ENCODE data around the gene PHF3. TPM values are rescaled to one million over a fixed set of nuclear protein-coding genes. Genes with fewer than 3 reads are reported as not detected.

PHF3 gene
- total RNA-seq, 1 experiment from 2014 or later, result 48.3 TPM

DNA sequence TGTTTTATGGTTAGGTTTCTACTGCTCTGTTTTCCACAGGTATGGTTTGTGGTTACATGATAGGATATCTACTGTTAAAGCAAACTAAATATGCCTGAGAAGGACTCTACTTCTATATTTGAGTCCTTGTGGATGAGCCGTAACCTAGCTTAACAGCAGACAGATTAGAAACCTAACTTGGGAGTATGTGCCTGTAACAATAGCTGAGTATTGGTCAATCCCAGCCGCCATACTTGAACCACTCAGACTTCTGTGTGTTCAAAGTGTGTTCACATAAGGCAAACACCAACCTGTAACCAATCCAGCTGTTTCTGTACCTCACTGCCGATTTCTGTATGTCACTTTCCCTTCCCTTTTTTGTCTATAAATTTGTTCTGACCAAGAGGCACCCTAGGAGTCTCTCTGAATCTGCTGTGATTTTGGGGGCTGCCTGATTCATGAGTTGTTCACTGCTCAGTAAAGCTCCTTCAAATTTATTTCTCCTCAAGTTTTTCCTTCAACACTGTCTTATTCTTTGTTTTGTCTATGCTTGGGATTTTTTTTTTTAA is 37.1 kb downstream of the PHF3 start:
- no peak for DNase-seq
- H3K36me3 ChIP-seq (ENCODE audit: control insufficient read depth, insufficient read depth, low read length), result no peaks in the 10 kb centered on the region
- Mint-ChIP-seq H3K9me3 (ENCODE audit: unreplicated experiment) (no peaks in the 10 kb centered on the region), H3K4me1 (ENCODE audit: low read depth, unreplicated experiment) (peaks cover 7% of the 10 kb centered on the region), H3K27ac (ENCODE audit: unreplicated experiment) (no peak overlapping the region), H3K36me3 (ENCODE audit: insufficient read depth, unreplicated experiment) (no peaks in the 10 kb centered on the region), H3K27me3 (ENCODE audit: insufficient read depth, unreplicated experiment) (no peaks in the 10 kb centered on the region), H3K4me3 (ENCODE audit: unreplicated experiment) (no peak overlapping the region)
- no peak overlapping the region for H3K4me3 ChIP-seq (ENCODE audit: low read depth, low read length)
- H3K9me3 ChIP-seq, result no peaks in the 10 kb centered on the region
- ChIA-PET CTCF (no interaction called here), POLR2A (no interaction called here)
- no TSS peak for BruUV-seq (replicated peaks)
- H3K27me3 ChIP-seq (replicated peaks; ENCODE audit: control insufficient read depth, insufficient read depth, low read length), result no peaks in the 10 kb centered on the region
- TF ChIP-seq, protein P1, sequence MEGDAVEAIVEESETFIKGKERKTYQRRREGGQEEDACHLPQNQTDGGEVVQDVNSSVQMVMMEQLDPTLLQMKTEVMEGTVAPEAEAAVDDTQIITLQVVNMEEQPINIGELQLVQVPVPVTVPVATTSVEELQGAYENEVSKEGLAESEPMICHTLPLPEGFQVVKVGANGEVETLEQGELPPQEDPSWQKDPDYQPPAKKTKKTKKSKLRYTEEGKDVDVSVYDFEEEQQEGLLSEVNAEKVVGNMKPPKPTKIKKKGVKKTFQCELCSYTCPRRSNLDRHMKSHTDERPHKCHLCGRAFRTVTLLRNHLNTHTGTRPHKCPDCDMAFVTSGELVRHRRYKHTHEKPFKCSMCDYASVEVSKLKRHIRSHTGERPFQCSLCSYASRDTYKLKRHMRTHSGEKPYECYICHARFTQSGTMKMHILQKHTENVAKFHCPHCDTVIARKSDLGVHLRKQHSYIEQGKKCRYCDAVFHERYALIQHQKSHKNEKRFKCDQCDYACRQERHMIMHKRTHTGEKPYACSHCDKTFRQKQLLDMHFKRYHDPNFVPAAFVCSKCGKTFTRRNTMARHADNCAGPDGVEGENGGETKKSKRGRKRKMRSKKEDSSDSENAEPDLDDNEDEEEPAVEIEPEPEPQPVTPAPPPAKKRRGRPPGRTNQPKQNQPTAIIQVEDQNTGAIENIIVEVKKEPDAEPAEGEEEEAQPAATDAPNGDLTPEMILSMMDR (IDR thresholded peaks at IDR 0.05; ENCODE audit: insufficient read depth in 1 of 2, low read depth in 1 of 2, low read length in 1 of 2, severe bottlenecking in 1 of 2, unreplicated experiment in 1 of 2), result no peak
- peaks cover 24% of the 10 kb centered on the region for H3K4me1 ChIP-seq
- intact Hi-C loops (cut with micrococcal nuclease; ENCODE audit: unreplicated experiment), result no loop called here

DNA sequence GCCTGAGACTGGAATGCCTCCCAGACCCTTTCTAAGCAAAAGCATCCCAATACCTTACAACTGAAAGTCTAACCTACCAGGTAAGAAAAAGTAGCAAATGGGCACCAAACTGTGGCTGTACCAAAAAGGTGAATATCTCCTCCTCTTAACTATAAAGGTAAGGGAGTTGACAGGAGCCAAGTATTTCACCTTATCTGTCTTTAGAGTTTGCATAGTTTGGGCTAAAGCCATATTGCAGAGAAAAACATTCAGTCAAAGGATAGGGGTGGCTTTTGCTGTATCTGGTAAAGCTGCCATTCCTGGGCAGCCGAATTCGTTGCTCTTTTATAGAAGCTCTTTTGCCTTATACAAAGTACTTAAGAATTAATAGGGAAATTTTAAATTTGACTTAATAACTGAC is 38.1 kb downstream of the PHF3 start:
- no peaks in the 10 kb centered on the region for H3K36me3 ChIP-seq (ENCODE audit: control insufficient read depth, insufficient read depth, low read length)
- TF ChIP-seq, protein P1 (IDR thresholded peaks at IDR 0.05; ENCODE audit: insufficient read depth in 1 of 2, low read depth in 1 of 2, low read length in 1 of 2, severe bottlenecking in 1 of 2, unreplicated experiment in 1 of 2), result no peak
- Mint-ChIP-seq H3K9me3 (ENCODE audit: unreplicated experiment) (no peaks in the 10 kb centered on the region), H3K27me3 (ENCODE audit: insufficient read depth, unreplicated experiment) (no peaks in the 10 kb centered on the region), H3K27ac (ENCODE audit: unreplicated experiment) (no peak overlapping the region), H3K4me3 (ENCODE audit: unreplicated experiment) (no peak overlapping the region), H3K36me3 (ENCODE audit: insufficient read depth, unreplicated experiment) (no peaks in the 10 kb centered on the region), H3K4me1 (ENCODE audit: low read depth, unreplicated experiment) (peaks cover 7% of the 10 kb centered on the region)
- H3K27me3 ChIP-seq (replicated peaks; ENCODE audit: control insufficient read depth, insufficient read depth, low read length), result no peaks in the 10 kb centered on the region
- DNase-seq, result no peak
- POLR2A ChIA-PET, result no interaction called here
- H3K9me3 ChIP-seq, result no peaks in the 10 kb centered on the region
- H3K4me3 ChIP-seq (ENCODE audit: low read depth, low read length), result no peak overlapping the region
- intact Hi-C loops (cut with micrococcal nuclease; ENCODE audit: unreplicated experiment), result no loop called here
- H3K4me1 ChIP-seq, result peaks cover 24% of the 10 kb centered on the region
- BruUV-seq (replicated peaks), result no TSS peak
- CTCF ChIA-PET, result no interaction called here

DNA sequence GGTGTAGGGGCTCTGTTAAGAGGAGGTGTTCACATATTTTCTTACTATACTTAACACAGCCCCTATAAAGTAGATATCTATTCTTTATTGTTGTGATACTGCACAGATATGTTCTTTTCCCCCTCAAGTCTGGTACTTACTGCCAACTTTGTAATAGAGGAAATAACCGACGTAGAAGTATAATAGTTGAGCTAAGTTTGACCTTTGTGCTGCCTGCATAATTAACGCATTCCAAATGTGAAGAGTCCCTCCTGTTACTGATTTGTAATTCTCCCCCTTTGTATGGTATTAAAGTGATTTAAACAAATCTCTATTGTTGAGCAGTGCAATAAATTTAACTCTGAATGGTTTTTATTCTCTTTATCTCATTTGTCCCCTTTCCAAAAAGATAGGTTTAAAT is 39.0 kb downstream of the PHF3 start:
- no peaks in the 10 kb centered on the region for H3K36me3 ChIP-seq (ENCODE audit: control insufficient read depth, insufficient read depth, low read length)
- H3K27ac Mint-ChIP-seq (ENCODE audit: unreplicated experiment), result no peak overlapping the region
- H3K4me3 ChIP-seq (ENCODE audit: low read depth, low read length), result no peak overlapping the region
- H3K9me3 ChIP-seq, result no peaks in the 10 kb centered on the region
- DNase-seq, result no peak
- ChIA-PET POLR2A (no interaction called here), CTCF (no interaction called here)
- peaks cover 7% of the 10 kb centered on the region for H3K4me1 Mint-ChIP-seq (ENCODE audit: low read depth, unreplicated experiment)
- TF ChIP-seq, protein P1 (IDR thresholded peaks at IDR 0.05; ENCODE audit: insufficient read depth in 1 of 2, low read depth in 1 of 2, low read length in 1 of 2, severe bottlenecking in 1 of 2, unreplicated experiment in 1 of 2), result no peak
- H3K9me3 Mint-ChIP-seq (ENCODE audit: unreplicated experiment), result no peaks in the 10 kb centered on the region
- no peaks in the 10 kb centered on the region for H3K27me3 Mint-ChIP-seq (ENCODE audit: insufficient read depth, unreplicated experiment)
- intact Hi-C loops (cut with micrococcal nuclease; ENCODE audit: unreplicated experiment), result no loop called here
- H3K4me1 ChIP-seq, result peaks cover 24% of the 10 kb centered on the region
- BruUV-seq (replicated peaks), result no TSS peak
- H3K36me3 Mint-ChIP-seq (ENCODE audit: insufficient read depth, unreplicated experiment), result no peaks in the 10 kb centered on the region
- no peaks in the 10 kb centered on the region for H3K27me3 ChIP-seq (replicated peaks; ENCODE audit: control insufficient read depth, insufficient read depth, low read length)
- H3K4me3 Mint-ChIP-seq (ENCODE audit: unreplicated experiment), result no peak overlapping the region

Data from Caco-2 (cell line).